ENCODE results near the gene PTPRA.
"Not testable (repeated sequence)": the region's sequence is repeated elsewhere in the genome, so short reads cannot be mapped to it uniquely, and the experiment has no call there.

PTPRA gene

DNA sequence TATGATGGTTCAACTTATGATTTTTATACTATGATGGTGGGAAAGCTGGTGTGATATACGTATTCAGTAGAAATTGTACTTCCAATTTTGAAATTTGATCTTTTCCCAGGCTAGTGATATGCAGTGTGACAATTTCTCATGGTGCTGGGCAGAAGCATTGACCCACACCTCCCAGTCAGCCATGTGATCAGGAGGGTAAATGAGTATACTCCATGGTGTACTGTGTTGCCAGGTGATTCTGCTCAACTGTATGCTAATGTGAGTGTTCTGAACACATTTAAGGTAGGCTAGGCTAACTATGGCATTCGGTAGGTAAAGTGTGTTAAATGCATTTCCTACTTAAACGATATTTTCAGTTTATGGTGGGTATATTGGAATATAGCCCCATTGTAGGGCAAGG, 19.1 kb downstream of the PTPRA start:
- Histone ChIP-seq H3K4me3 (ENCODE audit: low read length) (no peak overlapping the region), H3K27ac (ENCODE audit: low read length) (no peak overlapping the region), H3K9ac (ENCODE audit: low read depth, low read length) (no peak overlapping the region), H3K9me3 (ENCODE audit: insufficient read depth, low read depth, low read length) (no peaks in the 10 kb centered on the region), H3K27me3 (ENCODE audit: insufficient read depth, low read length) (no peaks in the 10 kb centered on the region), H3K36me3 (ENCODE audit: insufficient read depth, low read depth, low read length) (no peaks in the 10 kb centered on the region), H3K4me1 (ENCODE audit: insufficient read depth, low read length) (no peaks in the 10 kb centered on the region)

DNA sequence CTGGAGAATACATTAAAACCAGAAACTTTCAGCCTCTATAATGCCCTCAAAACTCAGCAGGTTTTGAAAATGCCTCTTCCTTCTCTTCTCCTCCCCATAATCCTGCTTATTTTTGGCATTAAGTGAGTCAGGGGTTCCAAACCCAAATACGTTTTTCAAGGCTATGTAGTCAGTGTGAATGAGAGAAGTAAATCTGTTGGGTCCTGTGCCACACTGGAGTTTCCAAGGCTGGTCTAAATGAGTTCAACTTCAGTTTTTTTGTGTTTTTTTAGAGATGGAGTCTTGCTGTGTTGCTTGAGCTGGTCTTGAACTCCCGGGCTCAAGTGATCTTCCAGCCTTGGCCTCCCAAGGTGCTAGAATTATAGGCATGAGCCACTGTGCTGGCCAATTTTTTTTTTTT, 20.9 kb downstream of the PTPRA start:
- H3K36me3 ChIP-seq (ENCODE audit: insufficient read depth, low read depth, low read length) = no peaks in the 10 kb centered on the region
- no peak overlapping the region for H3K27ac ChIP-seq (ENCODE audit: low read length)
- no peak overlapping the region for H3K4me3 ChIP-seq (ENCODE audit: low read length)
- H3K27me3 ChIP-seq (ENCODE audit: insufficient read depth, low read length) = no peaks in the 10 kb centered on the region
- no peaks in the 10 kb centered on the region for H3K4me1 ChIP-seq (ENCODE audit: insufficient read depth, low read length)
- no peaks in the 10 kb centered on the region for H3K9me3 ChIP-seq (ENCODE audit: insufficient read depth, low read depth, low read length)
- no peak overlapping the region for H3K9ac ChIP-seq (ENCODE audit: low read depth, low read length)

GRCh38 chr20:2895154-2895553, 21.9 kb downstream of the PTPRA start:
- not testable (repeated sequence) for H3K4me3 ChIP-seq (ENCODE audit: low read length); H3K36me3 ChIP-seq (ENCODE audit: insufficient read depth, low read depth, low read length); H3K9ac ChIP-seq (ENCODE audit: low read depth, low read length); H3K27ac ChIP-seq (ENCODE audit: low read length); H3K4me1 ChIP-seq (ENCODE audit: insufficient read depth, low read length); H3K27me3 ChIP-seq (ENCODE audit: insufficient read depth, low read length); H3K9me3 ChIP-seq (ENCODE audit: insufficient read depth, low read depth, low read length)

DNA sequence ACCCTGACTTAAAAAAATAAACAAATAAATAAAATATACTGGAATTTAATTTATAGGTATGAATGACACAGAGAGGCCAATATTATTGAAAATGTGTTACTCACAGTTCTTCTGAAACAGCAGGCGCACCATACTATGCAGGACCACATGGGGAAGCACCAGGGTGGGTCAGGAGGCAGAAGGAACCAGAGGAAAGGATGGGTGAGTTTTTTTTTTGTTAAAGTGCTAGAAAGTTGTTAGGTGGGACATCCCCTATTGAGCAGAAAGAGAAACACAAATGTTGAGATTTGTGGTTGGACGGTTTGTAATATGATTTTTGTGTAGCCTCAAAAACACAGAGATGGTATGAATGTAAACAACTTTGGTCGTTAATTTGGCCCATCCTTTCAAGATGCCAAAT, 26.0 kb downstream of the PTPRA start:
- Histone ChIP-seq H3K27me3 (ENCODE audit: insufficient read depth, low read length) (no peaks in the 10 kb centered on the region), H3K9me3 (ENCODE audit: insufficient read depth, low read depth, low read length) (no peaks in the 10 kb centered on the region), H3K4me3 (ENCODE audit: low read length) (no peak overlapping the region), H3K36me3 (ENCODE audit: insufficient read depth, low read depth, low read length) (no peaks in the 10 kb centered on the region), H3K9ac (ENCODE audit: low read depth, low read length) (no peak overlapping the region), H3K4me1 (ENCODE audit: insufficient read depth, low read length) (no peaks in the 10 kb centered on the region; the same call in 1 of the 2 replicates), H3K27ac (ENCODE audit: low read length) (no peak overlapping the region)

DNA sequence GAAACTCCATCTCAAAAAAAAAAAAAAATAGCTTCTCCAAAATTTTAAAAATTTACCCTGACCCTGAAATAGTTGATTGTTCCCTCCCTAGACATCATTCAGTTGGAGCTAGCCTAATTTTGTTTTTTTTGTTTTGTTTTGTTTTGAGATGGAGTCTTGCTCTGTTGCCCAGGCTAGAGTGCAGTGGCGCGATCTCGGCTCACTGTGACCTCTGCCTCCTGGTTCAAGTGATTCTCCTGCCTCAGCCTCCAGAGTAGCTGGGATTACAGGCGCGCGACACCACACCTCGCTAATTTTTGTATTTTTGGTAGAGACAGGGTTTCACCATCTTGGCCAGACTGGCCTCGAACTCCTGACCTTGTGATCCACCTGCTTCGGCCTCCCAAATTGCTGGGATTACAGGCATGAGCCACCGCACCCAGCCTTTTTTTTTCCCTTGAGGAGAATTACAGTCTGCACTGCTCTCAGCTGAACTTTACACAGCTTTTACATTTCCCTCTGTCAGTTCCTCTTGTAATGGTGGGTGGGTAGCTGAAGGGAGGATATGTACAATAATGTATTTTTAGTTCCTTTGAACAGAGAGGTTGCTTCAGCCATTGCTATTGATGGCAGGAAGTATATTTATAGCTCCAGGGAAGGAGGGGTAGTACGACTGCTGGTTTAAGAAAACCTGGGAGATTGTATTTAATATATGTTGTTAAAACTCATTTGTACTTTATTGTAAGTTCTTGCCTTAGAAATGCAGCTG, 27.7 kb downstream of the PTPRA start:
- H3K27me3 ChIP-seq (ENCODE audit: insufficient read depth, low read length) = no peaks in the 10 kb centered on the region
- H3K36me3 ChIP-seq (ENCODE audit: insufficient read depth, low read depth, low read length) = no peaks in the 10 kb centered on the region
- no peak overlapping the region for H3K4me3 ChIP-seq (ENCODE audit: low read length)
- no peak overlapping the region for H3K9ac ChIP-seq (ENCODE audit: low read depth, low read length)
- peaks cover 8% of the 10 kb centered on the region for H3K9me3 ChIP-seq (ENCODE audit: insufficient read depth, low read depth, low read length)
- H3K4me1 ChIP-seq (ENCODE audit: insufficient read depth, low read length) = no peaks in the 10 kb centered on the region; the same call in 1 of the 2 replicates
- no peak overlapping the region for H3K27ac ChIP-seq (ENCODE audit: low read length)

- no peak overlapping the region for H3K27ac ChIP-seq (ENCODE audit: low read length)
- H3K4me1 ChIP-seq (ENCODE audit: insufficient read depth, low read length) = no peaks in the 10 kb centered on the region; the same call in 1 of the 2 replicates
- H3K36me3 ChIP-seq (ENCODE audit: insufficient read depth, low read depth, low read length) = no peaks in the 10 kb centered on the region
- H3K27me3 ChIP-seq (ENCODE audit: insufficient read depth, low read length) = no peaks in the 10 kb centered on the region
- H3K9ac ChIP-seq (ENCODE audit: low read depth, low read length) = no peak overlapping the region
- H3K9me3 ChIP-seq (ENCODE audit: insufficient read depth, low read depth, low read length) = peaks cover 8% of the 10 kb centered on the region
- H3K4me3 ChIP-seq (ENCODE audit: low read length) = no peak overlapping the region
Observed at GRCh38 chr20:2902291-2902690, 29.0 kb downstream of the PTPRA start.

- no peaks in the 10 kb centered on the region for H3K36me3 ChIP-seq (ENCODE audit: insufficient read depth, low read depth, low read length)
- H3K9me3 ChIP-seq (ENCODE audit: insufficient read depth, low read depth, low read length) = peaks cover 8% of the 10 kb centered on the region
- no peak overlapping the region for H3K4me3 ChIP-seq (ENCODE audit: low read length)
Observed at GRCh38 chr20:2902818-2903217, 29.5 kb downstream of the PTPRA start.

GRCh38 chr20:2903686-2904085, 30.4 kb downstream of the PTPRA start:
- no peak overlapping the region for H3K27ac ChIP-seq (ENCODE audit: low read length)
- peaks cover 8% of the 10 kb centered on the region for H3K9me3 ChIP-seq (ENCODE audit: insufficient read depth, low read depth, low read length)
- H3K4me1 ChIP-seq (ENCODE audit: insufficient read depth, low read length) = no peaks in the 10 kb centered on the region; the same call in 1 of the 2 replicates
- no peak overlapping the region for H3K4me3 ChIP-seq (ENCODE audit: low read length)
- no peaks in the 10 kb centered on the region for H3K27me3 ChIP-seq (ENCODE audit: insufficient read depth, low read length)
- no peaks in the 10 kb centered on the region for H3K36me3 ChIP-seq (ENCODE audit: insufficient read depth, low read depth, low read length)
- no peak overlapping the region for H3K9ac ChIP-seq (ENCODE audit: low read depth, low read length)

More at GRCh38 chr20:2902818-2903217, 29.5 kb downstream of the PTPRA start:
- Histone ChIP-seq H3K4me1 (ENCODE audit: insufficient read depth, low read length) (no peaks in the 10 kb centered on the region; the same call in 1 of the 2 replicates), H3K27me3 (ENCODE audit: insufficient read depth, low read length) (no peaks in the 10 kb centered on the region), H3K9ac (ENCODE audit: low read depth, low read length) (no peak overlapping the region), H3K27ac (ENCODE audit: low read length) (no peak overlapping the region)

- H3K36me3 ChIP-seq (ENCODE audit: insufficient read depth, low read depth, low read length) = no peaks in the 10 kb centered on the region
- H3K9me3 ChIP-seq (ENCODE audit: insufficient read depth, low read depth, low read length) = peaks cover 8% of the 10 kb centered on the region
- peaks cover 4% of the 10 kb centered on the region; the same call in 1 of the 2 replicates for H3K4me1 ChIP-seq (ENCODE audit: insufficient read depth, low read length)
- H3K4me3 ChIP-seq (ENCODE audit: low read length) = no peak overlapping the region
- H3K27me3 ChIP-seq (ENCODE audit: insufficient read depth, low read length) = no peaks in the 10 kb centered on the region
- no peak overlapping the region for H3K27ac ChIP-seq (ENCODE audit: low read length)
- no peak overlapping the region for H3K9ac ChIP-seq (ENCODE audit: low read depth, low read length)
Observed at GRCh38 chr20:2907519-2907918, 34.2 kb downstream of the PTPRA start.

DNA sequence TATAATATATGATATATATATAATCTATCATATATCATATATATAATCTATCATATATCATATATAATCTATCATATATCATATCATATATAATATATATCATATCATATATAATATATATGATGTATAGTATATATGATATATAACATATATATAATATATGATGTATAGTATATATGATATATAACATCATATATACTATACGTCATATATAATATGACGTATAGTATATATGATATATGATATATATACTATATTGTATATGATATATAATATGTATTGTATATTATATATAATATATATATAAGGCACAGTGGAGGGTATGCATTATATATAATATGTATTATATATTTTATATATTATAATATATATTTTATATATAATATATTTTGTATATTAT, 36.7 kb downstream of the PTPRA start:
- Histone ChIP-seq H3K27me3 (ENCODE audit: insufficient read depth, low read length) (no peaks in the 10 kb centered on the region), H3K9ac (ENCODE audit: low read depth, low read length) (no peak overlapping the region), H3K4me3 (ENCODE audit: low read length) (no peak overlapping the region), H3K27ac (ENCODE audit: low read length) (no peak overlapping the region), H3K9me3 (ENCODE audit: insufficient read depth, low read depth, low read length) (peaks cover 3% of the 10 kb centered on the region), H3K4me1 (ENCODE audit: insufficient read depth, low read length) (peaks cover 4% of the 10 kb centered on the region; the same call in 1 of the 2 replicates), H3K36me3 (ENCODE audit: insufficient read depth, low read depth, low read length) (no peaks in the 10 kb centered on the region)

GRCh38 chr20:2911200-2911599, 37.9 kb downstream of the PTPRA start:
- Histone ChIP-seq H3K9ac (ENCODE audit: low read depth, low read length) (no peak overlapping the region), H3K9me3 (ENCODE audit: insufficient read depth, low read depth, low read length) (no peaks in the 10 kb centered on the region), H3K4me3 (ENCODE audit: low read length) (no peak overlapping the region), H3K27ac (ENCODE audit: low read length) (no peak overlapping the region), H3K27me3 (ENCODE audit: insufficient read depth, low read length) (no peaks in the 10 kb centered on the region), H3K4me1 (ENCODE audit: insufficient read depth, low read length) (peaks cover 4% of the 10 kb centered on the region; the same call in 1 of the 2 replicates), H3K36me3 (ENCODE audit: insufficient read depth, low read depth, low read length) (no peaks in the 10 kb centered on the region)

DNA sequence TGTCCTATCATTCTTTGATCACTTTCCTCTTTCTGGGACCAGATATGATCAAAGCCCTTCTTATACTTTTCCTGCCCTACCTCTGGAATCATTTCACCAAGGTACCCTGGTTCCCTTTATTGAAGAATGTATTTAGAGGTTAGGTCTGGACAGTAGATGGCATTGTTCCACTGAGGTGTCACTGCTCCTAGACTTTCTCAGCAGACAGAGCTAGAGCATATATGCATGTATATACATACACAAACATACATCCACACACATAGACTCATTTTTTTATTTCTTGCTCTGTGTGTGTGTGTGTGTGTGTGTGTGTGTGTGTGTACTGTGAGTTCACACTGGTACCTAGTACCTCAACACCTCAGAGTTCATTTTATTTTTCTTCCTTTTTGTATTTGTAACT, 40.9 kb downstream of the PTPRA start:
- Histone ChIP-seq H3K4me1 (ENCODE audit: insufficient read depth, low read length) (peaks cover 7% of the 10 kb centered on the region; the same call in 1 of the 2 replicates), H3K9me3 (ENCODE audit: insufficient read depth, low read depth, low read length) (no peaks in the 10 kb centered on the region), H3K4me3 (ENCODE audit: low read length) (no peak overlapping the region), H3K27ac (ENCODE audit: low read length) (no peak overlapping the region), H3K36me3 (ENCODE audit: insufficient read depth, low read depth, low read length) (no peaks in the 10 kb centered on the region), H3K9ac (ENCODE audit: low read depth, low read length) (no peak overlapping the region), H3K27me3 (ENCODE audit: insufficient read depth, low read length) (no peaks in the 10 kb centered on the region)

Measured in iPS-20b (cell line).